Stimulated activated CD4-positive, alpha-beta T cell treated with anti-CD3 and anti-CD28 coated beads, Interleukin-2, amount 100 ng/mL, for 4 hours (primary cell): ENCODE measurements around the gene MACROD2.

Experiments used
- DNase-seq: peaks from one replicate; pipeline ENCODE4 v3.0.0-alpha.2; 2020; ENCODE audit warnings: low read depth

Gene MACROD2

GRCh38 chr20:16064989-16065707 lies 2069.8 kb downstream of the MACROD2 start:
- DNase-seq, result no peak

GRCh38 chr20:16066571-16066970 lies 2071.3 kb downstream of the MACROD2 start:
- no peak for DNase-seq

GRCh38 chr20:16069389-16070010 lies 2074.2 kb downstream of the MACROD2 start:
- DNase-seq, result no peak

DNA sequence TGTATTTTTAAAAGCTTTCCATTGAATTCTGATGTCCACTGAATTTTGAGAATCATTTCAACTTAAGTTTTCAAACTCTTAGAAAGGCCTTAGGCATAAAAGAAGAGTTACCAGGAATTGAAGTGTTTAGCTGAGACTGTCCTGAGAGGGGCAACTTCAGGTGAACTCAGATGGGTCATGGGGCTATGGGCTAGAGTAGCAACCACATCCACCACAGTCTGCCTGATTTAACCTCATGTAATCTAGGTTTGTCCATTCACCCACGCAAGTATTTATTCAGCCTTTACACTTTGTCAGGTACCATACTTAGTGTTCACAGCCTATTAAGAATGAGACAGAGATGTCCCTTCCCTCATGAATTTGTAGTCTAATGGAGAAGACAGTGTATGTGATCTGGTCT lies 2076.9 kb downstream of the MACROD2 start:
- no peak for DNase-seq

- no peak for DNase-seq
Observed at GRCh38 chr20:16078172-16078898, 2083.0 kb downstream of the MACROD2 start.

DNA sequence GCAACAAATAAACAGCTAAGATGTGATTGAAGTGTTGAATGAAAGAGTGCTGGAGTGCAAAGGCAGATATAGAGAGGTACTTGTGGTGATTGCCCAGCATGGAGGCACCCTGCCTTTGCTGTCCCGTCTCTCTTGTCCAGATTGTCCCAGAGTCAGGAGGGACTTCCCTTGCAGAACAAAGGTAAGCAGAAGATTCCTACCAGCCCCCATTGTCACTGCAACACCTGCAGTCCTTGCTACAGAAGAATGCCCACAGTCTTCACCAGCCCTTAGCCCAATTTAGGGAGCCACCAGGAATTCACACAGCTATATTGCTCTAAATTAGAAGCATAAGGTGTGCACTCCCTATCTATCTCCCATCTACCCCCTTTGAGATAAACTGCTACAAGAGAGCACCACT lies 2086.1 kb downstream of the MACROD2 start:
- DNase-seq, result no peak

DNA sequence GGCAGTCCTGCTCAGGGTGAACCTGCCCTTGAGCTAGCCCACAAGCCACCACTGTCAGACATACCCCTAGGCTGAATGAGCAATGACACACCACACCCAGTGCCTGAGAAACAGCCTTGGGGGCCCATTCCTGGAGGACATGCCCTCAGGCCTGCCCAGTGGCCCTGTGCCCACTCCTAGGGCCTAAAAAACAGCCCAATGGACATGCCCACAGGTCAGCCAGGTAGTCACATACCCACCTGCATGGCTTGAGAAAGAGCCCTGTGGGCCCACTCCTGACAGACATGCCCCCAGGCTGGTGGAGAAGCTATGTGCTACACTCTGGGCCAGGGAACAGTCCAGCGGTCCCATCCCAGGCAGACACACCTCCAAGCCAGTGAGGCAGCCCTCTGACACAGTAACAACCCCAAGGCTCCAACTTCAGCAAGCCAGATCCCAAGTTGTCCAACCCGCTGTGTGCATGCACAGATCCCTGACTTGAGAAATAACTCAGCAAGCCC lies 2086.8 kb downstream of the MACROD2 start:
- no peak for DNase-seq

DNA sequence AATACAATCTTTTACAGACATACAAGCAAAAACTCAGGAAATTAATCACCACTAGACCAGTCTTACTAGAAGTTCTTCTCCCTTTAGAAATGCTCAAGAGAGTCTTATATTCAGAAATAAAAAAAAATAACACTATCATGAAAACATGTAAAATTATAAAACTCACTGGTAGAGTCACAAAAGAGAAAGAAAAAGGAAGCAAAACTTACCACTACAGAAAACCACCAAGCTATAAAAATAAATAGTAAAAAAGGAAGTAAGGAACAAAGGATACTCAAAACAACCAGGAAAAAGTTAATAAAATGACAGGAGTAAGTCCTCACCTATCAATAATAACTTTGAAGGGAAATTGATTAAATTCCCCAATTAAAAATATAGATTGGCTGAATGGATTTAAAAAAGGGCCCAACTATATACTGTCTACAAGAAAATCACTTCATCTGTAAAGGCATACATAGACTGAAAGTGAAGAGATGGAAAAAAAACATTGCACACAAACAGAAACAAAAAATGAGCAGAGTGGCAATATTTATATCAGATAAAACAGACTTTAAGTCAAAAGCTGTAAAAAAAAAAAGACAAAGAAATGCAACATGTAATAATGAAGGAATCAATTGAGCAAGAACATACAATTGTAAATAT lies 2088.4 kb downstream of the MACROD2 start:
- no peak for DNase-seq

GRCh38 chr20:16095226-16095625 lies 2099.9 kb downstream of the MACROD2 start:
- DNase-seq, result no peak

DNA sequence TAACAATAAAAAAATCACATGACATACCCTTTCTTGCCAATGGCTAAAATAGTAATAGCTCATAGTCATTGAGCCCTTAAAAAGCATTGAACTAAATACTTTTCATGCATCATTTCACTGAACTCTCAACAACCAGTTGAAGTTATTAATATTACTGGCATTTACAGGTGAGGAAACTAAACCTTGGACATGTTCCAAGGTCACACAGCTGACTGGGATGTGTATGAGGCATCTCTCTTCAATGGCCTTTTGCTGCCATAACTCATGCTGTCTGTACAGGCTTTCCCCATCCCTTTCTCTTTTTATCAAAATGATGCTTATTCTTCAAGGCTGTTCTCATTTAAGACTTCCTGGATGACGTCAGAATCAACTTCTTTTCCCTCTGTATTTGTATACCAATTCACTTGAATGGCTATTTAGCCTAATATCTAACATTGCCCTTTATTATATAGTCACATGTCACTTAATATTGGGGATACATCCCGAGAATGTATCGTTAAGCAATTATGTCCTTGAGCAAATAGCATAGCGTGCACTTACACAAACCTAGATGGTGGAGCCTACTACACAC lies 2101.5 kb downstream of the MACROD2 start:
- DNase-seq, result no peak

- no peak for DNase-seq
Observed at GRCh38 chr20:16097788-16098187, 2102.5 kb downstream of the MACROD2 start.

DNA sequence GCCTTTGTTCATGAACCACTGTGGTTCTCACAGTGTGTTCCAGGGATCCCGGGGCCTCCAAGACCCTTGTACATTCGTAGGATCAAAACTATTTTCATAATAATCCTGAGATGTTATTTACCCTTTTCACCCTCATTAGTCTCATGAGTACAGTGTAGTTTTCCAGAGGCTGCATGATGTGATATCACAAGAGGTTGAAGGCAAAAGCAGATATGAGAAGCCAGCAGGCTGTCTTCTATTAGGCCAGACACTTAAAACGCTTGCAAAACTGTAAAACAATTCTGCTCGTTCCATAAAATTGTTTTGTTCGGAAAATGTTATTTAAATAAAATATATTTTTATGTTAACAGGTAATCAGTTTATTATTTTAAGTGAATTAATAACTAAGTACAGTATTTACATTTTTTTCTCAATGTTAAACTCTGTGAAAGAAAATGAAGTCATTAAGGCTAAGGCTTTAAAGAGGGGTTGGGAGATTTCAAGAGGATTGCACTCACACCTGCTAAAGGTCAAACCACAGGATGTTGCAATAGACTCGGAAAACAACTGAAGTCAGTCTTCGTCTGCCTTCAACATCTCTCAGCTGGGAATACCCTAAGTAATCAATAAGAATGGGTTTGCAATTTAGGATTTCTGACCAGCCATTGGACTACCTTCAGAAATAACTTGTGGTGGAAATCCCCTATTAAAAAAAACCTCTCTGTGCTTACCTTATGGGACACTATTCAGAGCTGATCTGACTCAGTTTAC lies 2103.7 kb downstream of the MACROD2 start:
- DNase-seq, result no peak

- DNase-seq, result no peak
Observed at GRCh38 chr20:16100111-16100510, 2104.8 kb downstream of the MACROD2 start.

GRCh38 chr20:16100767-16101166 lies 2105.5 kb downstream of the MACROD2 start:
- DNase-seq, result no peak
